ENCODE data around the gene ZMYND11.
"Not testable (repeated sequence)": the region's sequence is repeated elsewhere in the genome, so short reads cannot be mapped to it uniquely, and the experiment has no call there.

Gene ZMYND11

GRCh38 chr10:184911-185310 lies 49.7 kb downstream of the ZMYND11 start:
- Histone ChIP-seq H3K27me3 (no peaks in the 10 kb centered on the region), H3K9me3 (no peaks in the 10 kb centered on the region), H3K4me3 (ENCODE audit: low read depth in 1 of 2, low read length in 1 of 2) (no peak overlapping the region), H3K36me3 (no peaks in the 10 kb centered on the region), H3K4me1 (ENCODE audit: control insufficient read depth in 1 of 2, insufficient read depth in 1 of 2, low read depth in 1 of 2, low read length in 1 of 2) (peaks cover 0 to 7% of the 10 kb centered on the region in 2 experiments), H3K27ac (no peak overlapping the region)
- no peak for TF ChIP-seq CTCF (IDR thresholded peaks at IDR 0.05)

GRCh38 chr10:185571-185970 lies 50.3 kb downstream of the ZMYND11 start:
- H3K27ac ChIP-seq; H3K4me1 ChIP-seq (ENCODE audit: control insufficient read depth in 1 of 2, insufficient read depth in 1 of 2, low read depth in 1 of 2, low read length in 1 of 2): not testable (repeated sequence)

GRCh38 chr10:186911-187310 lies 51.7 kb downstream of the ZMYND11 start:
- peaks cover 0 to 7% of the 10 kb centered on the region in 2 experiments for H3K4me1 ChIP-seq (ENCODE audit: control insufficient read depth in 1 of 2, insufficient read depth in 1 of 2, low read depth in 1 of 2, low read length in 1 of 2)
- no peak overlapping the region for H3K27ac ChIP-seq
- H3K27me3 ChIP-seq: no peaks in the 10 kb centered on the region
- no peaks in the 10 kb centered on the region for H3K36me3 ChIP-seq
- TF ChIP-seq CTCF (IDR thresholded peaks at IDR 0.05): no peak
- no peaks in the 10 kb centered on the region for H3K9me3 ChIP-seq
- no peak overlapping the region for H3K4me3 ChIP-seq (ENCODE audit: low read depth in 1 of 2, low read length in 1 of 2)

More at GRCh38 chr10:185571-185970, 50.3 kb downstream of the ZMYND11 start:
- not testable (repeated sequence) for H3K4me3 ChIP-seq (ENCODE audit: low read depth in 1 of 2, low read length in 1 of 2); H3K27me3 ChIP-seq; H3K36me3 ChIP-seq; H3K9me3 ChIP-seq

GRCh38 chr10:188546-188945 lies 53.3 kb downstream of the ZMYND11 start:
- Histone ChIP-seq H3K9me3 (no peaks in the 10 kb centered on the region), H3K36me3 (no peaks in the 10 kb centered on the region), H3K27me3 (no peaks in the 10 kb centered on the region), H3K4me1 (ENCODE audit: control insufficient read depth in 1 of 2, insufficient read depth in 1 of 2, low read depth in 1 of 2, low read length in 1 of 2) (no peaks in the 10 kb centered on the region), H3K27ac (no peak overlapping the region), H3K4me3 (ENCODE audit: low read depth in 1 of 2, low read length in 1 of 2) (no peak overlapping the region)
- TF ChIP-seq CTCF (IDR thresholded peaks at IDR 0.05): no peak

GRCh38 chr10:190216-190615 lies 55.0 kb downstream of the ZMYND11 start:
- TF ChIP-seq CTCF (IDR thresholded peaks at IDR 0.05): no peak
- H3K27me3 ChIP-seq: no peaks in the 10 kb centered on the region
- H3K9me3 ChIP-seq: no peaks in the 10 kb centered on the region
- H3K4me3 ChIP-seq (ENCODE audit: low read depth in 1 of 2, low read length in 1 of 2): no peak overlapping the region
- no peak overlapping the region for H3K27ac ChIP-seq
- no peaks in the 10 kb centered on the region for H3K36me3 ChIP-seq
- H3K4me1 ChIP-seq (ENCODE audit: control insufficient read depth in 1 of 2, insufficient read depth in 1 of 2, low read depth in 1 of 2, low read length in 1 of 2): no peaks in the 10 kb centered on the region

- Histone ChIP-seq H3K9me3 (no peaks in the 10 kb centered on the region), H3K4me3 (ENCODE audit: low read depth in 1 of 2, low read length in 1 of 2) (no peak overlapping the region), H3K36me3 (no peaks in the 10 kb centered on the region), H3K27ac (no peak overlapping the region), H3K27me3 (no peaks in the 10 kb centered on the region), H3K4me1 (ENCODE audit: control insufficient read depth in 1 of 2, insufficient read depth in 1 of 2, low read depth in 1 of 2, low read length in 1 of 2) (no peaks in the 10 kb centered on the region)
- no peak for TF ChIP-seq CTCF (IDR thresholded peaks at IDR 0.05)
Measured at GRCh38 chr10:191703-192518, 56.7 kb downstream of the ZMYND11 start.
